Stimulated activated CD4-positive, alpha-beta T cell treated with anti-CD3 and anti-CD28 coated beads, Interleukin-15, amount 100 ng/mL, for 1 hour (primary cell): ENCODE data around the gene SKI.

Experiments used
- DNase-seq, 2 donors: peaks; one replicate each; pipeline ENCODE4 v3.0.0-alpha.2; 2020; ENCODE audit warnings: low read depth in 1 of 2, low spot score in 1 of 2

SKI gene

DNA sequence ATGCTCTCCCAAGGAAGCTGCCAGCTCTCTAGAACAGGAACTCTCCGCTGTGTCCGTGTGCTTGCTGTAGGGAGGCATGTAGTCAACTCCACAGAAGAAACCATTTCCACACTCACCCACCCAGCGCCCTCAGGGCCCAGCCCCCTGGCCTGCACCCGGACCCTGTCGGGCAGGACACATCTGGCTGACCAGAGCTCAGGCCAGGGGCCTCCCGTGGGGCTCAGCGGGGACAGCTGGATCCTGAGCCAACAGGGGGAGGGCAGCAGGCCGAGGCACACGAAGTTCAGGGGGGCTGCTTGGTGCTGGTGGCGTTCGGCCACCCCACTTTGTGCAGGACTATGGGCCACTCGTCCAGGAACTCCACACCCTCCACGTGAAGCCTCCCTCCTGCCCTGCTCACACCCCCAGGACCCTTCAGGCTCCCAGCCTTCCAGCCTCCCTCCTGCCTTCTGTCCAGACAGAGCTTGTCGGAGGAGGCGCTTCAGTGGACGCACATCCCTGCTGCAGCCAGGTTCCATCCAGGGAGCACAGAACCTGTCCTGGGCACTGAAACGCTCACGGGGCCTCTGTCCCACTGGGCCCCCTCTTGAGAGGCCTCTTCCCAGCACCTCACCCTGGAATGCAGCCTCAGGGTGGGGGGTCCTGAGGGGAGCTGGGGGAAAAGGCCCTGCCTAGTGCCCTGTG is 18.6 kb upstream of the SKI start:
- no peak for DNase-seq

DNA sequence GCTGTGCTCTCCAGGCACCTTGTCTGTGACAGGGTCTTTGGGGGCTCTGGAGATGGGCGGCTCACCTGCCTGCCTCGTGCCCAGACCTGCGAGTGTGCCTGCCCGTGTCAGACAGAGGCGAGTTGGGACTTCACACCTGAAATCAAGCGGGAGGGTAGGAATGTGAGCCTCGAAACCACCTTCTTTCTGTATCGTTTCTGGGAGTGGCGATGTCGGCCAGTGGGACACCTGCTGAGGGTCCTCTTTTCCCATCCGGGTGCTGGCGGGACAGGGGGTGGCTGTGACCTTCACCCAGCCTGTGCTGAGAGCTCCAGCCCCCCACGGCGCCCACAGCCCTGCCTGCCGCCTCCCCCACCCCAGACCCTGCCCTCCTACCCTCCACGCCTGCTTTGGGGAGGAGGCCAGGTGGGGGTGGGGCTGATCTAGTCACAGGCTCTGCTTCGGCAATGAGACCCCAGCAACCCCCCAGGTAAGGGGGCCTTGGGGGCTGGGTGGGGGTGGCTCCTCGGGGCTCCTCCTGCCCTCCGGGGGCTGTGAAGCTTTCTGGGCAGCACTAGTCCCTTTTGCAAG is 17.9 kb upstream of the SKI start:
- DNase-seq, result no peak

DNA sequence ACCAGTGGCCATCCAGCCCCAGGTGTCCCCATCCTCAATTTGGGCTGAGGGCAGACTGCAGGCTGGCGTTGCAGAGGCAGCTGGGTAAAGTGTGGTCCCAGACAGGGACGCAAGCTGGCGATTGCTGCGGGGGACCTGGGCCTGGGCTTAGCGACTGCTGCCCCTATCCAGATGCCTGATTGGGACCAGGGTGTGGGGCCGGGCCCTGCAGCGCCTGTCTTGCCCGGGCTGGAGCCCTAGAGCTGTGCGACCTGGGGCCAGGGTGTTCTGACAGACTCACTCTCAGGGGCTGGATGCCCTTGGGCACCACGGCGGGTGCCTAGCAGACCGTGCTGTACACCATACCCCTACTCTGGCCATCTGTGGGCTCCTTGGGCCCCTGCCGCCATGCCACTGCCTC is 17.3 kb upstream of the SKI start:
- no peak for DNase-seq

DNA sequence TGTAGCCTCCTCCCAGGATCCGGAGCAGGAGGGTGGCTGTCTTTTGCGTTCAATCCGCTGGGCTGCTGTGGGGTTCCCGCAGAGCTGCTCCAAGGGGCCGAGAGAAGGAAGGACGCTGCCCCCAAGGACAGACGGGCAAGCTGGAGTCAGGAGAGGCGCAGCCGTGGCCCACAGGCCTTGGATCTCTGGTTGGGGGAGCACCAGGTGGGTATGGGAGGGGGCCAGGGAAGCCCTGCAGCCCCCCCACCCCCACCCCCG is 15.9 kb upstream of the SKI start:
- no peak for DNase-seq

DNA sequence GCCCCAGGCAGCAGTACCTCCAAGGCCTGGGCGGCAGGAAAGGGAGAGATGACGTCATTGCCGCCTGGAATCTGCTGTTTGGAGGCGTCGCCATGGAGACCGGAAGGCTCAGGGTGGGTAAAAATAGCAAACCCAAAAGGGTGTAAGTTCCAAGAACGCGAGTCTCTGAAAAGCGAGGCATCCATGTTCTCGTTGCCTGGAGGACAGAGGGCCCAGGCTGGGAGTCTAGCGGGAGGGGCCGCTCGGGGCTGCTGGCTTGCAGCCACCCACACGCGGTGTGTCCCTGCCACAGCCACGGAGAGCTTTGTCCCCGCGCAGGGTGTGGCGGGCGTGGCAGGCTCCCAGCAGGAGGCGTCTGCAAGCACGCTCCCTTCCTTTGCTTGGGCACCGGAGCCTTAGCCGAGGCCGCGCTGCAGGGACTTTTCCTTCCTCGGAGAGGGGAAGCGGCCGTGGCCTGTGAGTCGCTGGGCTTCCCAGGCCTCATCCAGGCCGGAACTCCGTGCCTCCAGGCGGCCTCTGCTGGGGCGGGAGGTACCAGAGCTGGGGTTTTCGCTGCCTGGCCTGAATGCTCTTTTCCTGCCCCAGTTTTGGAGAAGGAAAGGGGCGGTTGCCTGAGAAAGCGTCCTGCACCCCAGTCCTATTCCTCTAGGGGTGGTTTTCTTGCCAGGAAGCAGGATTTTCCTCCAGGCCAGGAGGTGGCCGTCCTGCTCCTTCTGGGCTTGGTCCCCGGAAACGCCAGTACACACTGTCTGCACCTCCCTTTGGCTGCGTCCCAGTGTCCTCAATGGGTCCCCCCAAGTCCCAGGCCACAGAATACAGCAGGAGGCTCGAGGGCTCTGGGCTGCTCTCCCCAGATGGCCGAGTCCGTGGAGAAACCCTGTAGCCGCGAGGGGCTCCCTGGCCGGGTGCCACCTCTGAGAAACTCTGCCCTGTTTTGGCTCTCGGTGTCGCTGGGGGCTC is 15.3 kb upstream of the SKI start:
- no peak for DNase-seq

DNA sequence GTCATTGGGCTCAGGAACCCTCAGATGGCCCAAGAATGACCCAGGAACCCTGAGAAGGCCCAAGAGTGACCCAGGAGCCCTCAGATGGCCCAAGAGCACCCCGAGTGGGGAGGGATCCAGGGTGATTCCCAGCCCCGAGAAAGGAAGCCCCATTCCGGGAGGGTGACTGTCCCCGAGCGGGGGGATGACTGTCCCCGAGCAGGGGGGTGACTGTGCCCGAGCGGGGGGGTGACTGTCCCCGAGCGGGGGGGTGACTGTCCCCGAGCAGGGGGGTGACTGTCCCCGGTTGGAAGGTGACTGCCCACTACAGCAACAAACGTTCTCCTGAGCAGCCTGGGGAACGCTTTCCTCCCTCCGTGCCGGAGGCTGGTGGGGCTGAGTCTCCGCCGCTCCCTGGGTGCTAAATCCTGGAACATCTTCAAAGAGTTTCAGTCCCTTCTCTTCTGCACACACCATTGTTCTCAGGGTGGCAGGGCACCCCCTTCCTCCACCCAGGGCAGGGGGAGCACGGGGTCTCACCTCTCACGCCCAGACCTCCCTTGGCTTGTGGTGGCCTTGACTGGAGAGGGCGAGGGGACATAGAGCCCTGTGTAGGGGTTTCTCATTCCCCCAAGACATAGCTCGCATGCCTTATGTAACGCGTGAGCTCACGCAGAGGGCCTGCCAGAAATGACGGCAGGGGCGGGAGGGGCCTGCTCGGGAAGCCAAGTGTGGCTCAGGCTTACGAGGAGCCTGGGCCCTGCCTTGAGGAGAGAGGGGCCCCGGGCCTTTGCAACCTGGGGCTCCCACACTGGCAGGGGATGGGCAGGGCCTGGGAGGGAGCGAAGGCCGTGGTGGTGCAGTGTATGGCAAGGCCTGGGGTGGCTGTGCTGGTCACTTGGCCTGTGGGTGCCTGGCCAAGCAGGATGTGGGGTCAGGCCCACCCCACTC is 14.3 kb upstream of the SKI start:
- no peak for DNase-seq

DNA sequence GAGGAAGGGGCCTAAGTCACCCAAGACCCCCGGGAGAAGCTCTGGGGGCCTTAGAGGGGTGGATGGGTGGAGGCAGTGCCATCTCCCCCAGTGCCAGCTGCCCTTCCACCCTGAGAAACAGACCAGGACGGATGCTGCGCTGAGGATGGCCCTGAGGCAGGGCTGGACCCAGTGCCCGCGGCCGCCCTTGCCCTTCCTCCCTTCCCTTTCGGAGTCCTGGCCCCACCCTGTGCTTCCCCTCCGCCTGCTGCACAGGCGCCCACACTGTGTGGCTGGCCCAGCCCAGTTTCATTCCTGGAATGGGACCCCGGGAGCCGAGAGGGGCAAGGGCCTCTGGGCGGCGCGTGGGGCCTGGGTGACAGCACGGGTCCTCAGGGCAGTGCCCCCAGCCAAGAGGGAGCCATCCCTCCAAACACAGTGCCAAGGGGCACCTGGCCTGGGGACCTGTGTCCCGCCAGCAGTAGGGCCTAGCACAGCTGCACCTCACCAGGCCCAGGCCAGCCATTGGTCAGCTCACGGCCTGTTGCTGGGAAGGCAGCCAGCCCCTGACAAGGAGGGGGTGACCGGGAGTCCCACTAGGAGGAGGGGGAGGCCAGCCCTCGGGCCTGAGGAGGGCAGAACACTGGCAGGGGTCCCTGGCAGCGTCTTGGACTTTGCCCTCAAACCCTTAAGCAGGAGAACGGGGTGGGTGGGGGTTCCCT is 13.4 kb upstream of the SKI start:
- DNase-seq, result no peak

DNA sequence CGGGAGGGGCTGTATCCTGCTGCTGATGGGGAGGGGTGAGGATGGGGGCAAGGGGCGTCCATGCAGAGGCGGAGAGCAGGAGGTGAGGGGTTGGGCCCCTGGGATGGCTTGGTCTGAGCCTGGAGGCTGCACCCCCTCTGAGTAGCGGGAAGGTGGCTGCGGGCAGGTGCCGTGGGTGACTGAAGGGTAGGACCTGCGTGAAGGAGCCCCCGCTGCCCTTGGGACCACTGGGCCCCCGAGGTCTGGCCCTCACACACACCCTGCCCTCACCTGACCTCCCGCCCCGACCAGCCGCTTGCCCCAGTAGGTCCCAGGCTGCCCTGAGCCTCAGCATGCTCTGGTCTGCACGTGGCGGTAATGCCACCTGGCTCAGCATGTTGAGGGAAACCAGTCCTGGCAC is 12.8 kb upstream of the SKI start:
- DNase-seq, result no peak

DNA sequence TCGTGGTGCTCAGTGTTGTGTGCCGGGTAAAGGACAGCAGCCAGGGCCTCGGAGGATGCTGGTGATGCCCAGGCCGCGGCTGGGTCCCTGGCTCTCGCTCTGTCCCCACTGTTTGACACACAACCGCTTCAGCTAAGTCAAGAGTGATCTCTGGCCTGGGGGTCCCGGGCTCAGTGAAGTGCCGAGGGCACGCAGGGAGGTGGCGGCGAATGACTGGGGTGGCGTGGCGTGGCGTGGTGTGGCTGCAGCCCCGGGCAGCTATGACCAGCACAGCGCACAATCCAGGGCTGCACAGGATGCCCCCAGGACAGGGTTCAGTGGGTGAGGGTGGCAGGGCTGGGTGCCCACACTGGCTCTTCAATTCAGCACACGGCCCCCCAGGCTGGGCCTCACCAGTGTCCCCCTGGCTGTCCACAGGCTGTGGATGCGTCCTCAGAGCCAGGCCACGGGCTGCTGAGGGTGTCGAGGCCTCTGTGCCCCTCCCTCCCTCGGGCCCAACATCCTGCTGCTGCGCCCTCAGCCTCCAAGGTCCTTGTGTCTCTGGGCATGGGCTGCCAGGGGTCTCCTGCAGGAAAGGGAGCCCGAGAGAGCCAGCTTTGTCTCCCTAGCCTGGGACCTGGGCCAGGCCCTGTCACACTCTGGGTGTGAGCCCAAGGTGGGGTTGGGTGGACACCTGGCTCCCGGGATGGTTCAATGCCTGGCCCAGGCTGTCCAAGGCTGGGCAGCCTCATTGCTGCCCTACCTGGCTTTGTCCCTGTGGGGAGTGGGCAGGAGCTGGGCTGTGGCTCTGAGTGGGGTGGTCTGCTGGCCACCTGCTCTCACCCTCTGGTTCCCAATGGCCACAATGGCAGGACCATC is 12.0 kb upstream of the SKI start:
- DNase-seq, result no peak

DNA sequence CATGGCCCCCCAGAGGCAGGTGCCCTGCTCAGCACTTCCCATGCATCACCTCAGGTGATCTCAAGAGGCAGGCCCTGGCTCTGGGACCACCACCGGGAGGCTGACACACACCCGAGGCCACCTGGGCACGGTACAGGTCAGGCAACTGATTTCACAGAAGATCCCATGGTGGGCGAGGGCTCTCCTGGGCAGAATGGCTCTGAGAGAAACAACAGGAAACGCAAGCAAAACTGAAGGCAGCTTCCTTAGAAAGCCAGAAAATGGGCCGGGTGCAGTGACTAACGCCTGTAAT is 11.4 kb upstream of the SKI start:
- no peak for DNase-seq

DNA sequence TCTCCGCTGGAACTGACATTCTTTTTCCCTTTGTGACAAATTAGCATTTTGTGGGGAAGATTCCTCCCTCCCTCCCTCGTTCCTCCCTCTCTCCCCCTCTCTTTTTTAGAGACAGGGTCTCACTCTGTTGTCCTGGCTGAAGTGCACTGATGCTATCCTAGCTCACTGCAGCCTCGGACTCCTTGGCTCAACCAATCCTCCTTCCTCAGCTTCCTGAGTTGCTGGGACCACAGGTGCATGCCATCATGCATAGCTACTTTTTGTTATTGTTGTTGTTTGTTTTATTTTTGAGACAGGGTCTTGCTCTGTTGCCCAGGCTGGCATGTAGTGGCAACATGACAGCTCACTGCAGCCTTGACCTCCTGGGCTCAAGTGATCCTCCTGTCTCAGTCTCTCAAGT is 6.8 kb upstream of the SKI start:
- DNase-seq, result no peak

DNA sequence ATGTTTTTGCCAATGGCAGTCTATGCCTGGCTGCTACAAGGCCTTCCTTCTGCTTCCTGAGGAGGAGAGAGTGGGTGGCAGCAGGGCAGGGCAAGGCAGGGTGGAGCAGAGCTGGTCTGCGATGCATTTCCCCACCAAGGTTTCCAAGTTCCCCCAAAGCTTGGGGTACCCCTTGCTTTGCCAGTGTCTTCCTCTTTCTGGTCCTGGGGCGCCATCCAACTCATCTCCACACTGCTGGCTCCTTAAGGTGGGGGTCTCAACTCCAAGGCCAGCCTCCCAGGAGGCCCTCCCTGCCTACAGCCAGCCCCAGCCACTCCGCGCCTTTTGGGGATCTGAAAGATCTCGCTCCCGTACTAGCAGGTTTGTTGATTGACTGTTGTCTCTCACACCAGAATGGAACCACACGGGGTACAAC is 3.9 kb upstream of the SKI start:
- no peak for DNase-seq

DNA sequence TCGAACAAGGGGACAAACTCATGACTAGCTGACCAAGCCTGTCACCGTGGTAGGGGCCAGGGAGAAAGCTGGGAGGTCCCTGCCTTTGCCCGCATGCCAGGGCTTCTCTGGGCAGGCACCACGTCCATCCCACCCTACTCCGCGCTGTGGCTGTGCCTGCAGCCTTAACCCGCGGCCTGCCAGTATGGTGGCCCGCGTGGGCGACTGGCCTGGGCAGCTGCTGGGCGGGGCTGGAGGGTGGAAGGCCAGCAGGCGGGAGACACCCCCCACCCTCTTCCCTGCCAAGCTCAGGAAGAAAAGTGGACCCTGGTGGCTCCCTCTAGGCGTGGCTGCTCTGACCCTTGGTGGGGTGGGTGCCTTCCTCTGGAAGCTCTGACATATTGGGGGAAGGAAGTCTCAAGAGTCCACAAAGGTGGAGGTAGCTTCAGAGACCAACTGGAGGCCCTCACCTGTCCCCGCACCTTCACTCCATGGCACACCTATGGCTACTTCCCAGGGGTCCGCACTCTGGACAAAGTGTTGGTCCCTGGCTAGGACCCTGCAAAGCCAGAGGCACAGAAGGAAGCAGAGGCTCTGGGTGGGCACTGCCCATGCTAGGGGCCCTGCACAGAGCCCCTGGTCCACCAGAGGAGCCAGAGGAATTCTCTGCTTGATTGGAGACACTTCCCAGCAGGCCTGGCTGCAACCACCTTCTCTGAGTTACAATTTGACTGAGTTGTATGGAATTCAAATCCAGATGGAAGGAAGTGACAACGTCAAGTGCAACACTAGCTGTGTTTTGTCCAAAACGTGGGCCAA is 3.3 kb upstream of the SKI start:
- no peak for DNase-seq

DNA sequence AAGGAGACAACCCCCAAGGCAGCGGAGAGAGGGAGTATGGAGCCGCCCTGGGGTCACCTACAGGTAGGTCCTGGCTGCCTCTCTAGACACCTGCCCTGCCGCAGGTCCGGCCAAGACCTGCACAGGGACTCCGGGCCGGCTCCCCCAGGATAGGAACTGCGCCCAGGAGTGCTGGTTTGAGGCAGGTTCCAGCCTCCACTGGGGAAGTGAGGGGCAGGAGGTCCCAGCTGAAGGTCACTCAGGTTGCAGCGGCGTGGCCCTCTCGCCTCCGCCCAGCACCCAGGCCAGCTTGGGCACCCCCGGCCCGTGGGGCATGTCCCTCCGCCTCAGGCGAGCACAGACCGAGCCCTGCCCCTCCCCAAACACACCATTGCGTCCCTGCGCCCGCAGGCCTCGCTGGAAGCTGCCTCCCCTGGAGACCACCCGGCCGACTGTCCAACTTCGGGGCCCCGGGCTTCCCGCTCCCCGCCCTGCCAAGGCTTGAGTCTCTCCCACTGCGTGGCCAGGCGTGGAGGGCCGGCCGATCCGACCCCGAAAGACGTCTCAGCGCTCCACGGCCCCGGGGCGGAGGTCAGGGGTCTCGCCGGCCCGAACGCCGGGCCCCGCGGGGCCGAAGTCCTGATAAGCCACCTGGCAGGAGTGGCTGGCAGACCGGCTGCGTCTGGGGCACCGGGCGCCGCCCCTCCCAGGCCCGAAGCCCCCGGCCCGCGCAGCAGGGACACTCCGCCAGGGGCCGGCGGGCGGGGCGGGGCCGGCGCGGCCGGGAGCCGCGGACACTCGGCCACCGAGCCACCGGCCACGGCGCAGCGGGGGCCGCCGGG is 1.4 kb upstream of the SKI start:
- no peak for DNase-seq

DNA sequence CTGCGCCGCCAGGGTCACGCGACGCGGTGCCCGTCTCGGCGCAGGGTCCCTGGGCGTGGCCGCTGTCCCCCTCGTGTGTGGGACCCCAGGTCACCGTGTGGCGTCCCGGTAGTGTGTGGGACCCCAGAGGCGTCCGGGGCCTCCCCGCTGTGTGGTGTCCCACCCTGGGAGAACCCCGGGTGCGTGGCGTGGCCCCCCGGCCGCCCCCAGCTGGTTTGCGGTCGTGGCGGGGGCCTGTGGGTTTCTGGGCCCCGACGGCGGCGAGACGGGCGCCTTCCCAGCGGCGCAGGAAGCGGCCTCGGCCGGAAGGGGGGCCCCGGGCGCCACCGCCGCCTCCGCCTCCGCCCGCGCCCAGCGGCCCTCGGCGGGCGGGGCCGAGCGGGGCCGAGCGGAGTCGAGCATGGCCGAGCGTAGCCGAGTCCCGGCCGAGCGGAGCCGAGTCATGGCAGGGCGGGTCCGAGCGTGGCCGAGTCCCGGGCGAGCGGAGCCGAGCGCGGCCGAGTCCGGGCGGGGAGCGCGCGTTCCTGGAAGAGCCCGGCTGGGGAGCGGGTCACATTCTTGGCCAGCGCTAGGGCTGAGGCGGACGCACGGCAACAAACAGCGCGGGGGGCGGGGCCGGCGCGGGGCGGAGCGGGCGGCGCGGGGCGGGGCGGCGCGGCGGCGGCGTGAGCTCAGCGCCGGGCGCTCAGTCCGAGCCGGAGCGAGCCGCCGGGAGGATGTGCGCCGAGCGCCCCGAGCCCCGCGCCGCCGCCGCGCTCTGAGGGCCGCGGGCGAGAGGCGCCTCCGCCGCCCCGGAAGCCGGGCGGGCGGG is 568 bp upstream of the SKI start:
- DNase-seq, result peak; percentile 93 to 94

DNA sequence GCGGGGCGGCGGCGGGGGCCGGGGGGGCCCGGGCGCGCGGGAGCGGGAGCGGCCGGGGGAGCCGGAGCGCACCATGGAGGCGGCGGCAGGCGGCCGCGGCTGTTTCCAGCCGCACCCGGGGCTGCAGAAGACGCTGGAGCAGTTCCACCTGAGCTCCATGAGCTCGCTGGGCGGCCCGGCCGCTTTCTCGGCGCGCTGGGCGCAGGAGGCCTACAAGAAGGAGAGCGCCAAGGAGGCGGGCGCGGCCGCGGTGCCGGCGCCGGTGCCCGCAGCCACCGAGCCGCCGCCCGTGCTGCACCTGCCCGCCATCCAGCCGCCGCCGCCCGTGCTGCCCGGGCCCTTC is 546 bp downstream of the SKI start:
- no peak for DNase-seq

DNA sequence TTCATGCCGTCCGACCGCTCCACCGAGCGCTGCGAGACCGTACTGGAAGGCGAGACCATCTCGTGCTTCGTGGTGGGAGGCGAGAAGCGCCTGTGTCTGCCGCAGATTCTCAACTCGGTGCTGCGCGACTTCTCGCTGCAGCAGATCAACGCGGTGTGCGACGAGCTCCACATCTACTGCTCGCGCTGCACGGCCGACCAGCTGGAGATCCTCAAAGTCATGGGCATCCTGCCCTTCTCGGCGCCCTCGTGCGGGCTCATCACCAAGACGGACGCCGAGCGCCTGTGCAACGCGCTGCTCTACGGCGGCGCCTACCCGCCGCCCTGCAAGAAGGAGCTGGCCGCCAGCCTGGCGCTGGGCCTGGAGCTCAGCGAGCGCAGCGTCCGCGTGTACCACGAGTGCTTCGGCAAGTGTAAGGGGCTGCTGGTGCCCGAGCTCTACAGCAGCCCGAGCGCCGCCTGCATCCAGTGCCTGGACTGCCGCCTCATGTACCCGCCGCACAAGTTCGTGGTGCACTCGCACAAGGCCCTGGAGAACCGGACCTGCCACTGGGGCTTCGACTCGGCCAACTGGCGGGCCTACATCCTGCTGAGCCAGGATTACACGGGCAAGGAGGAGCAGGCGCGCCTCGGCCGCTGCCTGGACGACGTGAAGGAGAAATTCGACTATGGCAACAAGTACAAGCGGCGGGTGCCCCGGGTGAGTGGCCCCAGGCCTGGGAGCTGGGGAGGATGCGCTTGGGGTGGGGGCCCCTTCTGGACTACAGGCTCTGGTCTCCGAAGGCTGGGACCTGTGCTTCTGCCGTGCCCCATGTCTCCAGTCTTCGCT is 1.1 kb downstream of the SKI start:
- peak in 1 of 2 donors; percentile 36 for DNase-seq
